ENCODE results near the gene ARMH1. TPM values are rescaled to one million over a fixed set of nuclear protein-coding genes. Genes with fewer than 3 reads are reported as not detected.

The ARMH1 gene
- total and polyA plus RNA-seq, 2 donors from 2014 or later = 3.4 to 3.9 TPM

GRCh38 chr1:44724296-44724954 is 49.9 kb downstream of the ARMH1 start:
- TF ChIP-seq, protein P1, sequence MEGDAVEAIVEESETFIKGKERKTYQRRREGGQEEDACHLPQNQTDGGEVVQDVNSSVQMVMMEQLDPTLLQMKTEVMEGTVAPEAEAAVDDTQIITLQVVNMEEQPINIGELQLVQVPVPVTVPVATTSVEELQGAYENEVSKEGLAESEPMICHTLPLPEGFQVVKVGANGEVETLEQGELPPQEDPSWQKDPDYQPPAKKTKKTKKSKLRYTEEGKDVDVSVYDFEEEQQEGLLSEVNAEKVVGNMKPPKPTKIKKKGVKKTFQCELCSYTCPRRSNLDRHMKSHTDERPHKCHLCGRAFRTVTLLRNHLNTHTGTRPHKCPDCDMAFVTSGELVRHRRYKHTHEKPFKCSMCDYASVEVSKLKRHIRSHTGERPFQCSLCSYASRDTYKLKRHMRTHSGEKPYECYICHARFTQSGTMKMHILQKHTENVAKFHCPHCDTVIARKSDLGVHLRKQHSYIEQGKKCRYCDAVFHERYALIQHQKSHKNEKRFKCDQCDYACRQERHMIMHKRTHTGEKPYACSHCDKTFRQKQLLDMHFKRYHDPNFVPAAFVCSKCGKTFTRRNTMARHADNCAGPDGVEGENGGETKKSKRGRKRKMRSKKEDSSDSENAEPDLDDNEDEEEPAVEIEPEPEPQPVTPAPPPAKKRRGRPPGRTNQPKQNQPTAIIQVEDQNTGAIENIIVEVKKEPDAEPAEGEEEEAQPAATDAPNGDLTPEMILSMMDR (IDR thresholded peaks at IDR 0.05; ENCODE audit: borderline replicate concordance, extremely low read depth, insufficient read depth) = no peak
- no peak overlapping the region for H3K9ac ChIP-seq (ENCODE audit: low read length in 3 of 3)
- H3K4me3 ChIP-seq (ENCODE audit: low read length in 3 of 3) = no peak overlapping the region
- DNase-seq = no peak
- H3K4me1 ChIP-seq (ENCODE audit: control insufficient read depth in 2 of 3, insufficient read depth in 2 of 3, low read depth in 1 of 3, low read length in 3 of 3) = no peaks in the 10 kb centered on the region
- intact Hi-C loops (cut with DNase I) = no loop called here
- no peak overlapping the region for H3K27ac ChIP-seq (ENCODE audit: low read depth in 2 of 2, low read length in 2 of 2)
- H3K36me3 ChIP-seq (ENCODE audit: control insufficient read depth in 2 of 3, insufficient read depth in 3 of 3, low read length in 3 of 3) = no peaks in the 10 kb centered on the region
- FAIRE-seq = no peak
- H3K27me3 ChIP-seq (ENCODE audit: control insufficient read depth, insufficient read depth, low read length) = no peaks in the 10 kb centered on the region
- H3K9me3 ChIP-seq (ENCODE audit: control insufficient read depth in 2 of 3, insufficient read depth in 1 of 3, low read length in 3 of 3) = no peaks in the 10 kb centered on the region

DNA sequence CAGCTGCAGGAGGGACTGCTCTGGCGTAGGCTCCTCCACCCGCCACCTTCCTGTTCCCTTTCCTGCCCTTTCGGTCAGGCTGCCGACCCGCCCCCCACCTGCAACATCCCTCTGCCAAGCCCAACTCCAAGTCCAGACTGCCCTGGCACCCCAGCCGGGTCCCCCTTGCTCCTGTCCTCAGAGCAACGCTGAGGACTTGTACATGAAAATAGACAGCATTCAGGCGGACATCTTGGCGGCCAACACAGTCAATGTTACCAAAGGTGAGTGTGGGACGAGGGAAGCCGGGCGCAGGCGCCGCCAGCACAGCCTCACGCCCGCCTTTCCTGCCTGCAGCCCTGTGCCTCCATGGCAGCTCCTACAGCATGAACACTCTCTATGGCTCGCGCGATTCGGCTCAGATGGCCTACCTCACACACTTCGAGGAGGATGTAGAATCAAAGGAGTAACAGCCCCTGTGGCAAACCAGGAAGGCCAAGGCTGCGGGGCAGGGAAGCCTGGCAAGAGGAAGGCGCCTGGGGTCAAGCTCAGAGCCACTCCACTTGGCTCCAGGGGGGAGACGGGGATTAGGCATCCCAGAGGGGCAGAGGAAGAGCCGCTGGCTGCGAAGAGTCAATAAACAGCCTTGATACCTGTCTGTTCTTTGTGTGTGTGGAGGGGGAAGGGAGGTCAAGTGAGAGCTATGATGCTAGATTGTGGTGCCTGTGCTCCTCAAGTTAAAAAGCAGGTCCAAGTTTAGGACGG is 50.6 kb downstream of the ARMH1 start:
- Histone ChIP-seq H3K4me3 (ENCODE audit: low read length in 3 of 3) (no peak overlapping the region), H3K9ac (ENCODE audit: low read length in 3 of 3) (no peak overlapping the region), H3K36me3 (ENCODE audit: control insufficient read depth in 2 of 3, insufficient read depth in 3 of 3, low read length in 3 of 3) (no peaks in the 10 kb centered on the region), H3K4me1 (ENCODE audit: control insufficient read depth in 2 of 3, insufficient read depth in 2 of 3, low read depth in 1 of 3, low read length in 3 of 3) (no peaks in the 10 kb centered on the region), H3K9me3 (ENCODE audit: control insufficient read depth in 2 of 3, insufficient read depth in 1 of 3, low read length in 3 of 3) (no peaks in the 10 kb centered on the region), H3K27me3 (ENCODE audit: control insufficient read depth, insufficient read depth, low read length) (no peaks in the 10 kb centered on the region), H3K27ac (ENCODE audit: low read depth in 2 of 2, low read length in 2 of 2) (no peak overlapping the region)
- DNase-seq (no peak), FAIRE-seq (no peak)
- intact Hi-C loops (cut with DNase I) = no loop called here
- TF ChIP-seq, protein P1 (IDR thresholded peaks at IDR 0.05; ENCODE audit: borderline replicate concordance, extremely low read depth, insufficient read depth) = no peak

DNA sequence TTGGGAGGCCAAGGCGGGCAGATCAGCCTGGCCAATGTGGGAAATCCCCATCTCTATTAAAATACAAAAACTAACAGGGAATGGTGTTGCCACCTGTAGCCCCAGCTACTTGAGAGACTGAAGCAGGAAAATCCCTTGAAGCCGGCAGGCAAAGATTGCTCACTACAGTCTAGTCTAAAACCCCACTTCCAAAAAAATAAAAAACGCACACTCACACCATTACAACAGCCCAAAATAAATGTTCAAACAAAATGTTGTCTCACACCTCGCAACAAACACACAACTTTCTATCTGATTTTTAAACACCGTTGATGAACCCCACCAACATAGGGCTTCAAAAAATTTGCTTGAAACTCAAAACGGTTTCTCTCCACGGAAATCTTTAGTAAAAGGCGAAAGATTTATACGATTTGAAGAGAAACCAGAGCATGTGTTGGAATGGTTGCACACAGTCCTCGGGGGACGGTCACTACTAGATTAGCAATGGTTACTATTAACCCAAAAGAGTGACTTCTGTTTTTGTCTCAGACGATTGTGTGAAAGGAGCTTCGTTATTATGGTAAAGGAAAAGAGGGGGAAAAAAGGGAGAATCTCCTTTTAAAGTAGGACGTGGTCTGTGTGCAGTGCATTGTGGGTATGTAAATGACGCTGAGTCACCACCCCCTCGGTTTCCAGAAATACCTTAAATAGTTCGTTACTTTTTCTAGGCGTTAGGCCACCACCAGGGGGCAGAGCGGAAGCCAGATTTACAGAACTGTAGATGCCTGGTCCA is 56.4 kb downstream of the ARMH1 start, which contains the start of gene RNU5D-1:
Gene RNU5D-1 (minus strand): TSS at position 430 of the 772 bp plus-strand sequence.
- no peaks in the 10 kb centered on the region for H3K36me3 ChIP-seq (ENCODE audit: control insufficient read depth in 2 of 3, insufficient read depth in 3 of 3, low read length in 3 of 3)
- FAIRE-seq (peak; percentile 50), DNase-seq (peak; percentile 95 to 98 (median 96))
- no peaks in the 10 kb centered on the region for H3K27me3 ChIP-seq (ENCODE audit: control insufficient read depth, insufficient read depth, low read length)
- no peaks in the 10 kb centered on the region for H3K9me3 ChIP-seq (ENCODE audit: control insufficient read depth in 2 of 3, insufficient read depth in 1 of 3, low read length in 3 of 3)
- H3K4me1 ChIP-seq (ENCODE audit: control insufficient read depth in 2 of 3, insufficient read depth in 2 of 3, low read depth in 1 of 3, low read length in 3 of 3) = no peaks in the 10 kb centered on the region
- intact Hi-C loops (cut with DNase I) = no loop called here
- peak within 1 kb of the TSS; percentile 15 to 65 (median 50) for H3K9ac ChIP-seq (ENCODE audit: low read length in 3 of 3)
- peak within 1 kb of the TSS; percentile 86 to 90 for H3K27ac ChIP-seq (ENCODE audit: low read depth in 2 of 2, low read length in 2 of 2)
- H3K4me3 ChIP-seq (ENCODE audit: low read length in 3 of 3) = peak within 1 kb of the TSS; percentile 49 to 70 (median 52)
- TF ChIP-seq, protein P1 (IDR thresholded peaks at IDR 0.05; ENCODE audit: borderline replicate concordance, extremely low read depth, insufficient read depth) = peak; percentile 75
